Measurements from ENCODE around the gene POTEI. TPM values are rescaled to one million over a fixed set of nuclear protein-coding genes. Genes with fewer than 3 reads are reported as not detected.
"Not testable (repeated sequence)": the region's sequence is repeated elsewhere in the genome, so short reads cannot be mapped to it uniquely, and the experiment has no call there.

Gene POTEI
- total RNA-seq, 1 donor from 2014 or later: not detected

DNA sequence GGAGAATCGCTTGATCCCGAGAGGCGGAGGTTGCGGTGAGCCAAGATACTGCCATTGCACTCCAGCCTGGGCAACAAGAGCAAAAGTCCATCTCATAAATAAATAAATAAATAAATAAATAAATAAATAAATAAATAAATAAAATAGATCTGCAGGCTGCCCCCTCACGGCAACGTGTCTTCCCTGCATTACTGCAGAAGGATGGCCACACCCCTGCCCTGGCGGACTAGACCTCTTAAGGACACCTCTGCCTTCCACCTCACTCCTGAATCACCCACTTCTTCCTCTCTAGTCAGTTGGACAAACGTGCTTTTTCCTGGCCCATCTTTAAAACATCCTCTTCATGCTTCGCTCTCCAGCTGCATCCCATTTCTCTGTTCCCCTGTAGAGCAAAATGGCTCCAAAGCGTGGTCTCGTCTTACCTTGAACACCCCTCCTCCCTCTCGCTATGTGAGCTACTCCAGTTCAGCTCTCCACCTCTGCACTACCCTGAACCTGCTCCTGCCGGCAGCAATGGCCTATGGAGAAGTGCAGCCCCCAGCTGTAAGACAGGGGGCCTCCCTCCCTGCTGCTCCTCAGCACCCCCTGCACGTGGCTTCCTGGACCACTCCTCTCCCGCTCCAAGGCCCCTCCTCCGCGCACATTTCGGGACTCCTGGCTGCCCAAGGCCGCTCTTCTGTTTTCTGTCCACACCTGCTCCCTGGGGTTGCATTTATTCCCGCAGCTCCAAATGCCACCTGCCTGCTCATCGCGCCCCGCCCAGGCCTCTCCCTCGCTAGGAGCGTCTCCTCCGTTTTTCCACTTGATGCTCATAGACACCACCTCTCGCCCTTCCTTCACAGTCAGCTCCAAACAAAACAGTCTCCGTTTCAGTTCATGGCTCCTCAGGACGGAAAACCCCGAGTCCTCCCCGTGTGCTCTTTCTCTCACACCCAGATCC is 1.9 kb upstream of the POTEI start:
- H3K4me3 ChIP-seq (ENCODE audit: low read depth, low read length); DNase-seq (ENCODE audit: low read depth): not testable (repeated sequence)

DNA sequence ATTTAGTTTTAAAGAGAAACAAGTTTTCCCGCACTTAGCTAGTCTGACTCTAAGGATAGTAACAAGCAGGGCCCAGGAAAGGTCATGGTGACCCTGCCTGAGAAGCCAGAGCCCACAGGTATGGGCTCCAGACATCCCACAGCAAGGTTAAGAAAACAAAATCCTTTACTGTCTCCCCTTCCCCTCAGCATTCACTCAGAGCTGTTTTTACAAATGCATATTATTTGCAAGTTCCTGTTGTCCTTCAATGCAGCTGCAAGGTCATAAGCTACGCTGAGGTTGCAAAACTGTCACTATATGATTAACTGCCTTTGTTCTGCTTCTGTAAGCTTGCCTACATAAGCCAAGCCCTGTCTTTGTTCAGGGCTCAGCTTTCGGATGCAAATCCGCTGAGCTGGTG is 18.1 kb downstream of the POTEI start:
- not testable (repeated sequence) for DNase-seq (ENCODE audit: low read depth); H3K4me3 ChIP-seq (ENCODE audit: low read depth, low read length)

DNA sequence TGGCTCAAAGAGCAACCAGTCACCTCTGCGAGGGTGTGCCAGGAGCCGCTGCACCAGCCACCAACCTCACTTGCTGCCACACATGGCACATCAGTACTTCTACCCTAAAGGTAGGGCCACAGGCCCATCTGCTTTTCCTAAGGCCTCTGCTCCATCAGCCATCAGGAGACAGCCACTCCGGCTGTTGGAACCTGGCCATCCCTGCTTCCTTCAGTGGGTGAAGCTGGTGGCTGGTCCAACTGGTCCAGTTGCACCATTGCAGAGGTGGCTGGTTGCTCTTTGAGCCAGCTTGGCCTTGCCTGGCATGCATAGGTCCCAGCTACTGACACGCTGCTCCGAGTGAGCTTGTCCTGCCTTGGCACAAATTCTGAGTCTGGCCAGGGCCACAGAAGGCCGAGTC is 53.7 kb downstream of the POTEI start:
- DNase-seq (ENCODE audit: low read depth); H3K4me3 ChIP-seq (ENCODE audit: low read depth, low read length): not testable (repeated sequence)

DNA sequence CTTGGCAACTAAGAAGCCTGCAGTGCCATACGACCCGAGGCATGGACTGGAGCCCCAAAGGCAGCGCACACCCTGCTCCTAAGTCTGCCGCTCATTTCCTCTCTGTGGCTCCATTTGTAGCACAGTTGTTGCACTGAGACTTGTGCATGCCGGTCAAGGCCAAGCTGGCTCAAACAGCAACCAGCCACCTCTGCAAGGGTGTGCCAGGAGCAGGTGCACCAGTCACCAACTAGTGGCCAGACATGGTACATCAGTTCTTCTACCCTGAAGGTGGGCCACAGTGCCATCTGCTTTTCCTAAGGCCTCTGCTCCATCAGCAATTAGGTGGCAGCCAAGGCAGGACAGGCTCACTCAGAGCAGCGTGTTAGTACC is 54.4 kb downstream of the POTEI start:
- not testable (repeated sequence) for H3K4me3 ChIP-seq (ENCODE audit: low read depth, low read length); DNase-seq (ENCODE audit: low read depth)

DNA sequence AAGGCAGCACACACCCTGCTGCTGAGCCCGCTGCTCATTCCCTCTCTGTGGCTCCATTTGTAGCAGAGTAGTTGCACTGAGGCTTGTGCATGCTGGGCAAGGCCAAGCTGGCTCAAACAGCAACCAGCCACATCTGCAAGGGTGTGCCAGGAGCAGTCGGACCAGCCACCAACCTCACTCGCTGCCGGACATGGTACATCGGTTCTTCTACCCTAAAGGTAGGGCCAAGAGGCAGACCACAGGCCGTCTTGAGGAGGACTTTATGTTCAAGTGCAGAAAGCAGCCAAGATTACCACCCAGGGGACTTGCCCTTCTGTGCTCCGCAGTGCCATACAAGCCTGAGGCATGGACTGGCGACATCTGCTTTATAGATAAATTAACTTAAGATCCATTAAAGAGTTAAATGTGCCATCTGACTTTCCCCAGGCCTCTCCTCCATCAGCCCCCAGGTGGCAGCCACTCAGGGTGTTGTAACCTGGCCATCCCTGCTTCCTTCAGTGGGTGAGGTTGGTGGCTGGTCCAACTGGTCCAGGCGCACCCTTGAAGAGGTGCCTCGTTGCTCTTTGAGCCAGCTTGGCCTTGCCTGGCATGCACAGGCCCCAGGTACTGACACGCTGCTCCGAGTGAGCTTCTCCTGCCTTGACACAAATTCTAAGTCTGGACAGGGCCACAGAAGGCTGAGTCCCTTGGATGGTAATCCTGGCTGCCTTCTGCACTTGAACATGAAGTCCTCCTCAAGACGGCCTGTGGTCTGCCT is 55.0 kb downstream of the POTEI start:
- DNase-seq (ENCODE audit: low read depth); H3K4me3 ChIP-seq (ENCODE audit: low read depth, low read length): not testable (repeated sequence)

DNA sequence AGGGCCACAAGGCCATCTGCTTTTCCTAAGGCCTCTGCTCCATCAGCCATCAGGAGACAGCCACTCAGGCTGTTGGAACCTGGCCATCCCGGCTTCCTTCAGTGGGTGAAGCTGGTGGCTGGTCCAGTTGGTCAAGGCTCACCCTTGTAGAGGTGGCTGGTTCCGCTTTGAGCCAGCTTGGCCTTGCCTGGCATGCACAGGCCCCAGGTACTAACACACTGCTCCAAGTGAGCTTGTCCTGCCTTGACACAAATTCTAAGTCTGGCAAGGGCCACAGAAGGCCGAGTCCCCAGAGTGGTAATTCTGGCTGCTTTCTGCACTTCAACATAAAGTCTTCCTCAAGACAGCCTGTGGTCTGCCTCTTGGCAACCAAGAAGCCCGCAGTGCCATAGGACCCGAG is 56.2 kb downstream of the POTEI start:
- DNase-seq (ENCODE audit: low read depth); H3K4me3 ChIP-seq (ENCODE audit: low read depth, low read length): not testable (repeated sequence)

DNA sequence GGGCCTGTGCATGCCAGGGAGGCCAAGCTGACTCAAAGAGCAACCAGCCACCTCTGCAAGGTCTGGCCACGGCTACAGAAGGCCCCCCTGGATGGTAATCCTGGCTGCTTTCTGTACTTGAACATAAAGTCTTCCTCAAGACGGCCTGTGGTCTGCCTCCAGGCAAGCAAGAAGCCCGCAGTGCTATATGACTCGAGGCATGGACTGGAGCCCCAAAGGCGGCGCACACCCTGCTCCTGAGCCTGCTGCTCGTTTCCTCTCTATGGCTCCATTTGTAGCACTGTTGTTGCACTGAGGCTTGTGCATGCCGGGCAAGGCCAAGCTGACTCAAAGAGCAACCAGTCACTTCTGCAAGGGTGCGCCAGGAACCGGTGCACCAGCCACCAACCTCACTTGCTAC is 57.3 kb downstream of the POTEI start:
- not testable (repeated sequence) for H3K4me3 ChIP-seq (ENCODE audit: low read depth, low read length); DNase-seq (ENCODE audit: low read depth)

DNA sequence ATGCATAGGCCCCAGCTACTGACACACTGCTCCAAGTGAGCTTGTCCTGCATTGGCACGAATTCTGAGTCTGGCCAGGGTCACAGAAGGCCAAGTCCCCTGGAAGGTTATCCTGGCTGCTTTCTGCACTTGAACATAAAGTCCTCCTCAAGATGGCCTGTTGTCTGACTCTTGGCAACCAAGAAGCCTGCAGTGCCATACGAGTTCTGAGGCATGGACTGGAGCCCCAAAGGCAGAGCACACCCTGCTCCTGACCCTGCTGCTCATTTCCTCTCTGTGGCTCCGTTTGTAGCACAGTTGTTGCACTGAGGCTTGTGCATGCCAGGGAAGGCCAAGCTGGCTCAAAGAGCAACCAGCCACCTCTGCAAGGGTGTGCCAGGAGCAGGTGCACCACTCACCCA is 57.9 kb downstream of the POTEI start:
- DNase-seq (ENCODE audit: low read depth); H3K4me3 ChIP-seq (ENCODE audit: low read depth, low read length): not testable (repeated sequence)

DNA sequence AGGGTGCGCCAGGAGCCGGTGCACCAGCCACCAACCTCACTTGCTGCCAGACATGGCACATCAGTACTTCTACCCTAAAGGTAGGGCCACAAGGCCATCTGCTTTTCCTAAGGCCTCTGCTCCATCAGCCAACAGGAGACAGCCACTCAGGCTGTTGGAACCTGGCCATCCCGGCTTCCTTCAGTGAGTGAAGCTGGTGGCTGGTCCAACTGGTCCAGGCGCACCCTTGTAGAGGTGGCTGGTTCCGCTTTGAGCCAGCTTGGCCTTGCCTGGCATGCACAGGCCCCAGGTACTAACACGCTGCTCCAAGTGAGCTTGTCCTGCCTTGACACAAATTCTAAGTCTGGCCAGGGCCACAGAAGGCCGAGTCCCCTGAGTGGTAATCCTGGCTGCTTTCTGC is 58.8 kb downstream of the POTEI start:
- DNase-seq (ENCODE audit: low read depth); H3K4me3 ChIP-seq (ENCODE audit: low read depth, low read length): not testable (repeated sequence)

DNA sequence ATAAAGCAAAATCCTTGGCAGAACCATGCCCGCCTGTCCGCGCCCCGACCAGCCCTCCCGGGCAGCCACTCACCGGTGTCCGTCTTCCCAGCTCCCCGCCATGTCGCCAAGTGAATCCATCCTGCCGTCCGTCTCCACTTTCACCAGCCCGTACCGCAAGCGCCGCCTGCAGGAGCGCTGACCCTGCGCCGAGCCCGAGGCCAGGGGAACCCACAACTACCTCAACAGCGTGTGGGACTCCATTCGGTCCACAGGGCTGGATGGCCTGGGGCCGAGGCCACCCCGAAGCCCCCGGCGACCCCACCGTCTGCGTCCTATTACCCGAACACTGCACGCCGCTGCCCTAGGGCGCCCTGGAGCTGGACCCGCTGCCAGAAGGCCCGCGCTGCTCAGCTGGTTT is 81.5 kb downstream of the POTEI start:
- H3K4me3 ChIP-seq (ENCODE audit: low read depth, low read length): peak overlapping the region; percentile 35
- not testable (repeated sequence) for DNase-seq (ENCODE audit: low read depth)

DNA sequence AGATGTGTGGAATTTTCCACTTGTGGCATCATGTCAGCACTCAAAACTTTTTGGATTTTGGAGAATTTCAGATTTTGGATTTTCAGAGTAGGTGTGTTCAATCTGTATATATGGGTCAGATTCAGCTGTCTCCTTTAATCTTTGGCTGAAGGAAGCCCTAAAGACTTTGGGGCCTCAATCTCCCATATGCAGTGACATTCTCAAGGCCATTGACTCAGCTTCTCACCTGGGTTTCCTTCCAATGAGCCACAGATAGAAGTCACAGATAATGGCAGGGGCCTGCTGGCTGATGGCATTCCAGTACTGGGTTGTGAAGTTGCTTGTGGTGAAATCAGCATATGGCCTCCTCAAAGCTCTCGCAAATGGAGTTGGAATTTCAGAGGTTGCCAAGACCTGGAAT is 90.3 kb downstream of the POTEI start:
- H3K4me3 ChIP-seq (ENCODE audit: low read depth, low read length); DNase-seq (ENCODE audit: low read depth): not testable (repeated sequence)

DNA sequence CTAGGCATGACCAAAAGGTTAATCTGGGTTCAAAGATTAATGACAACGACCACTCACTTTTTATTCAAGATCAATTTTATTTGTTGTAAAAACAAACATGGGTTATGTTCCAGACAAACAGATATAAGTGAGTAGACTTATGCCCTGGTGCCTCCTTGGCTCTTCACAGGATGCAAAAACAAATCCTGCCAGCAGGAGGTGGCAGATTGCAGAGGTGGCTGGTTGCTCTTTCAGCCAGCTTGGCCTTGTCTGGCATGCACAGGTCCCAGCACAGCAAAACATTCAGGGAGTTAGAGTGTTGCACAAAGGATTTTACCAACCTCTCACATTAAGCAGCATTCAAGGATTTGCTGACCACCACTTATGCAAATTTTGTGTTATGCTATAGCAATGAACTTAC is 92.4 kb downstream of the POTEI start:
- not testable (repeated sequence) for H3K4me3 ChIP-seq (ENCODE audit: low read depth, low read length); DNase-seq (ENCODE audit: low read depth)

Other genes with a start within 250 kb of the POTEI start
- gene IMP4, start 166.4 kb downstream of the POTEI start, total RNA-seq: 134 and 219 TPM in 2 replicates
- 18.7 and 23.8 TPM in 2 replicates for gene PTPN18, start 153.3 kb downstream of the POTEI start, total RNA-seq
- gene CFC1B, start 11.9 kb upstream of the POTEI start, total RNA-seq: not detected in 2 replicates
- not detected in 2 replicates for gene CFC1, start 90.2 kb upstream of the POTEI start, total RNA-seq
- gene POTEJ, start 102.1 kb upstream of the POTEI start, total RNA-seq: not detected in 2 replicates
- not detected in 2 replicates for gene GPR148, start 219.7 kb upstream of the POTEI start, total RNA-seq
- gene AMER3, start 246.2 kb upstream of the POTEI start, total RNA-seq: not detected in 2 replicates